Measurements from ENCODE around the gene CPED1. TPM values are rescaled to one million over a fixed set of nuclear protein-coding genes. Genes with fewer than 3 reads are reported as not detected.

Gene CPED1
- total and polyA plus RNA-seq, 10 of the 15 experiments (the other 5 are each of a cell fraction or from before 2014, with no cell fraction given) = 0.01 to 0.77 (median 0.10) TPM; not detected in 1

GRCh38 chr7:120941856-120942255, 46.7 kb upstream of the CPED1 start (continued):
- TF ChIP-seq ATF7 (IDR thresholded peaks at IDR 0.05; ENCODE audit: low read depth) = no peak
- TF ChIP-seq STAT3 (IDR thresholded peaks at IDR 0.05; ENCODE audit: low read depth, low read length) = no peak
- no peak for TF ChIP-seq RFX5 (IDR thresholded peaks at IDR 0.05; ENCODE audit: low read depth, low read length)
- TF ChIP-seq MTA3 (IDR thresholded peaks at IDR 0.05; ENCODE audit: borderline replicate concordance, low read length) = no peak
- no peak for TF ChIP-seq KDM1A (IDR thresholded peaks at IDR 0.05; ENCODE audit: borderline replicate concordance)
- no peak for TF ChIP-seq BCL3 (IDR thresholded peaks at IDR 0.05; ENCODE audit: borderline replicate concordance, insufficient read depth, low read depth, low read length, poor library complexity, severe bottlenecking)
- TF ChIP-seq KAT2A (conservative IDR thresholded peaks at IDR 0.05; ENCODE audit: control insufficient read depth, low read depth, low read length) = no peak
- TF ChIP-seq YY1 (IDR thresholded peaks at IDR 0.05; ENCODE audit: low read depth, low read length) = no peak
- TF ChIP-seq CTCF (IDR thresholded peaks at IDR 0.05 in 2 of 3, conservative IDR thresholded peaks at IDR 0.05 in 1 of 3; ENCODE audit: control insufficient read depth in 2 of 3, extremely low read depth in 1 of 3, insufficient read depth in 1 of 3, low read depth in 3 of 3, low read length in 3 of 3) = no peak
- TF ChIP-seq NFXL1 (IDR thresholded peaks at IDR 0.05; ENCODE audit: borderline replicate concordance) = no peak
- no peak for TF ChIP-seq CREM (IDR thresholded peaks at IDR 0.05; ENCODE audit: low read depth)
